ENCODE measurements around the gene MAPK4.

Gene MAPK4

DNA sequence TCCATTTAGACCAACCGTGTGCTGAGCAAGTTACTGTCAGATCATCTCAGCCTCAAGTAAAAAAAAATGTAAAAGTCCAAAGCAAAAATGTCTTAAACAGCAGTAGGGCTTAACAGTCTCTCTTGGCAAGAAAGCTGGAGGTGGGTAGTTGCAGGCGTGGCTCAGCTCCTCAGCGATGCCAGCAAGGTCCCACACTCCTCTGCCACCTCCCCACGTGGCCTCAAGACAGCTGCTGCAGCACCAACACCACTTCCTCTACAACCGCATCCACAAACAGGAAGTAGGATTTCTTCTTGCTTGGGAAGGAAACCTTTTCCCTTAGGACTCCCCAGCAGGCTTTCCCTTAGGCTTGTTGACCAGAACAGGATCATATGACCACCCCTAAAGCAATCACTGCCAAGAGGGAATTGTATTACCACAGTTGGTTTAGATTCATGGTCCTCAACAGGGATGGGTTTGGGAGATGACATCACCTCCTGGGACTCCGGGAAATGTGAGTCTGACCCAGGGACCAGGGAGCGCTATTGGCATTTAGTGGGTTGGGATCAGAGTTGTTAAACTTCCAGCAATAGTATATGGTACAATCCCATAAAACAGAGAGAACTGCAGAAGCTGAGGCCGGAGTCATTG is 97.1 kb downstream of the MAPK4 start:
- DNase-seq = no peak

DNA sequence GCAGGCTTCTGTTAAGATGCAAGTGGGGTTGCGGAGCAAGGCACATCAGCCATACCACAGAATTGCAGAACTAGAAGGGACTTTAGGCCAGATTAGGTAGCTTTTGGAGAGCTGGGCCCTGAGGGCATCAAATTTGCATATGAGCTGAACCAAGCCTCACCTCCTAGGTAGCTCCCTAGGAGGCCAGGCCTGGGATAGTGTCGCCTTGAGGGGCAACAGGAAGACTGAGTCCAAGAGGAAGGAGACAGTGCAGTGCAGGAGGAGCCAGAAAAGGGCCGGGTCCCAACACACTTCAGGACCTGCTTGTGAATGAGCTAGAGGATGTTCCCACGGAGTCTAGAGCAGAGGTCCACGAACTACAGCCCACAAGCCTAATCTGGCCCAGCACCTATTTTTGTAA is 98.7 kb downstream of the MAPK4 start:
- DNase-seq = no peak

DNA sequence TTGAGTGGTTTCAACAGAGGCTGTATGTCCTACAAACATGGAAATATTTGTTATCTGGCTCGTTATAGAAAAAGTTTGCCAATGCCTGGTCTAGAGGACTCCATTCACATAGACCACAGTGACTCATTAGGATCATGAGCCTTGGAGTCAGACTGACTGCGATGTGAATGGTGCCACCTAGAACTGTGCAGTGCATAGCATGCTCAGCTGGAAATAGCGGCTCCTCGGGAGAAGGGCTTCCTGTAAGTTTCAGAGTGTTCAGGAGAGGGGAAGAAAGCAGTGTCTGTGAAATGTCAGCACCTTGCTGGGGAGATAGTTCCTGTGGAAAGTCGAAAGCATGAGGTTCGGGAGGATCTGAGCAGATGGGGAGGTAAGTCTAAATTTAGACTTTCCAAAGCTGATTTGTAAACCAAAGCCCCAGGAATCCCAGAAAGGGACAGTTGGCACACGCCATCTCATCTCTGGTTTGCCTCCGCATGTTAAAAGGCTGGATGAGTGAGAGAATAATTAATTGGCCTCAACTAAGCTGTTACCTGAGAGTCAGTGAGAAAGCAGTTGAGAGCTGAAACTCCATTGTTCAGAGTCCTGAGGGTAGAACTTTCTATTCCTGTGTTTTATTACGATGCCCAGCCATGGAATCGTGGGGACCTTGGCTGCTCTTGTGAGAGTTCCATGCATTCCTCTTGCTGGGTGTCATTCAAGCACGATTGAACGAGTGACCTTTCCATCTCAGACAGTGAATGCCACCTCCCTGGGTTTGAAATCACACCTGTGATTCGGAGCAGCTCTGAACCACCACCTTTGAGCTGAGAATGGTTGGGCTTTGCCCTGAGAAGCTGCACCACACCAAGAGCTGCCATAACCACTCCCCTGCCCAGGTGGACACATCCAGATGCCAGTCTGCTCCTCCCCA is 99.5 kb downstream of the MAPK4 start:
- no peak for DNase-seq

DNA sequence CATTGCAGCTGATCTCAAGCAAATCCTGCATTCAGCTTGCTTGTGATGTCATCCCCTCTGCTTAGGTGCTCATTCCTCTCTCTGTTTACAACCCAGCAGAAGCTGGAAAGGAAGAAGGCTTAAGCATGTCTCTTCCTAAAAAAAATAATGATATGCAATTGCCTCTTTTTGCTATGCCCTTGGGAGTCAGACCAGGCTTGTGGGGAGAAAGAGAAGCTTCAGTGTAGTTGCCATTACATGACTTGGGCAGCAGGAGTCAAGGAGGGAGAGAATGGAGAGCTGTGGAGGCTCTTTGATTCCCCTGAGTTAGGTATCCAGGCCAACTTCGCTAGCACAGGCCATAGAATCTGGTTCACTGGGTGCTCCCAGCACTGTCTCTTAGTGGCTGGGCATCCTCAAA is 101.1 kb downstream of the MAPK4 start:
- no peak for DNase-seq

DNA sequence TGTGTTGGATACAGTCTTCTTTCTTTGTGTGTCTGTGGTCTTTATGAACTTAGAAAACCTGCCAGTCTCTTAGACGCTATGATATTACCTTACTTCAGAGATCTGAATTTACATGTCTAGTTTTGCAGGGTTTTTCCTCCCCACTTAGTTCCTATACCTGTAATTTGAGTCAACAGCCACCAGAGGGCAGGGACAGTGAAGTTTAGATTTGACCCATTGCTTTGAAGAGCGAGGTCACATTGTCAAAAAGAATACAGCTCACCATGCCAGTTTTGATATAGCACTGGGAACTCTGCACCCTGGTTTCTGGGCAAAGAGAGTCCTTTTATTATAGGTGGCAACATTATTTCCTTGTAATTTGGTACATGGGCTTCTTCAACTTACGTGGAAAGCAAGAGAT is 102.3 kb downstream of the MAPK4 start:
- no peak for DNase-seq

DNA sequence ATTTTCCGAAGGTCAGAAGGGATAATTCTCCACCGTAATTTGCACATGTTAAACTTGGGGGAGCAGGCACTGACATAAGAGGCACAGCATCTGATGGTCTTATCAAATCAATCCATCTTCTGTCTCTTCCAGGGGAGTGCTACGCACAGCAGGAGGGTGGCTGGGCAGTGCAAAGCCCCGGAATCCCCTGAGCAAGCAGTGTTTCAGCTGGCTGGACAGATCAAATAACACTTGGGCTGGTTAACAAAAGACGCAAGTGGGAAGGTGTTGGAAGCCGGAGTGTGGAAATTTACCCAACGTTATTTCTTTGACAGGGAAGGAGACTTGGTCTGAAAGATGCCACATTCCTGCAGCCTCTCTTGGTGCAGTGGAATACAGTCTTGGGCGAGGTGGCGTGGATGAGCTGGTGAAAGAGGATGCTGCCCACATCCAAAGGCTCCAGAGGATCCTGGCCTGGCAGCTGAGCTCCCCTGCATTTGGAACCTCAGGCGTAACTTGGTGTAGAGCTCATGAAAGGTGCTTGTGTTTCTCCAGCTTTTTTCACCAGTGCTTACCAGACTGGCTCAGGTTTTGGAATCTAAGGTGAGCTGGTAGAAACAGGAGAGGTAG is 103.0 kb downstream of the MAPK4 start:
- DNase-seq = no peak

DNA sequence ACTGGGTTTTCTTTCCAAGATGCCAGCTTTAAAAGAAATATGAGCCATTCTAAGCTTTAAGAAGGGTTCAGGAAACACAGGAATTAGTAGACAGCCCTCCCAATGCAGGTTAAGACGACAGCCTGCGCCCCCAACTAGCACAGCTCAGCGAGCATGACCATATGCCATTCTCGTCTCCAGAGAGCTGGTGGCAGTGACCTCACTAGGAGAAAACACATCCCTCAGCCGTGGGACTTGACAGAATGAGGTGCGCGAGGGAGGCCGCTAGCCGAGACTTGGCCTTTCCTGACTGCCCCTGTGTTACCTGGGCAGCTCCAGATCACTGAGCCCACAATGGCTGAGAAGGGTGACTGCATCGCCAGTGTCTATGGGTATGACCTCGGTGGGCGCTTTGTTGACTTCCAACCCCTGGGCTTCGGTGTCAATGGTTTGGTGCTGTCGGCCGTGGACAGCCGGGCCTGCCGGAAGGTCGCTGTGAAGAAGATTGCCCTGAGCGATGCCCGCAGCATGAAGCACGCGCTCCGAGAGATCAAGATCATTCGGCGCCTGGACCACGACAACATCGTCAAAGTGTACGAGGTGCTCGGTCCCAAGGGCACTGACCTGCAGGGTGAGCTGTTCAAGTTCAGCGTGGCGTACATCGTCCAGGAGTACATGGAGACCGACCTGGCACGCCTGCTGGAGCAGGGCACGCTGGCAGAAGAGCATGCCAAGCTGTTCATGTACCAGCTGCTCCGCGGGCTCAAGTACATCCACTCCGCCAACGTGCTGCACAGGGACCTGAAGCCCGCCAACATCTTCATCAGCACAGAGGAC is 103.9 kb downstream of the MAPK4 start:
- no peak for DNase-seq

DNA sequence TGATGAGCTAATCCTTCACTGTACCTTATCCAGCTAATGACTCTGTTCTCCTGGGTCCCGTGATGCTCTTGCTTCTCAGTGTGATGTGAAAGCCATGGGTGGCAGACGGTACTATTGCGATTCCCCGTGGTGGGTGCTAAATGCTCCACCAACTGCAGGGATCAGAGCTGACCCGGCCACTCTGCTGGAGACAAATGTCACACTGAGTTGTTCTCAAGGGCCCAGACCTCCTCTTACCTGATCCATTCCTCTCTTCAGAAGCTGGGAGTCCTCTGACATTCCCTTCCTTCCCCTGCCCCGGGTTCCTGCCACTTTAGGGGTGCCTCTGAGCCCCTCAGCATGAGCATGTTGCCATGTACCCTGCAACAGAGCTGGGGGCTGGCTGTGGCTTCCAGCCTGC is 105.1 kb downstream of the MAPK4 start:
- DNase-seq = no peak

DNA sequence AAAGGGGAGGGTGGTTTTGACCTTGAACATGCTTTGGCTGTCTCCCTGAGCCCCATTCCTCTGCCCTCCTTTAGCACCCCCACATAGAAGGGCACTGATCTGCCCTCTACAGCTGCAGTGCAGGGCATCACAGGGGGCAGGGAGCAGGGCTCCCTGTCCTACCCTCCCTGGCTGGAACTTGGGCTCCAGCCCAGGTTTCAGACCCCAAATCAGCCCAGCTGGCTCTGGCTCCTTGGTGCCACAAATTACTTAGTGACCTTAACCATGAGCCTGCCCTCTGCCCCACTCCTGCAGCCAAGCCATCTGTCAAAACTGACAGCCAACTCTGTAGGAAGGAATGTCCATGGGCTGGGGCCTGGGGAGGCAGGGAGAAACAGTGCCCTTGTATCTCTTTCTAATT is 105.6 kb downstream of the MAPK4 start:
- DNase-seq = no peak

DNA sequence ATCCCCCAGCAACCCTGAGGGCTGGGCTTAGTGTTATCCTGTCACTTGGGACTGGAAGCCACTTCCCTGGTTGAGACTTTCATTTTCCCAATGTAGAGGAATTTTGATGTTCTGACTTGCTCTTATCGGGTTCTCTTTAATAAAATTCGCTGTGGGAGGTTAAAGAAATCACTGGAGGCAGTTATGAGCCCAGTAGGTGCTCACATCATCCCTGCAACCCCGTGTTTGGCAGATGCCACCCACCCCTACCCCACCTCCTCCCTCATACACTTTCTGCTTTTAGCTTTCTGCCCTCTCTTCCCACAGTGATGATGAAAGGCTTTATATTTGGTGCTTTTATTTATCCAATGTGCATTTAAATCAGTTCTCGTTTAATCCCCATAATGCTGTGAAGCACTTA is 106.6 kb downstream of the MAPK4 start:
- DNase-seq = no peak

DNA sequence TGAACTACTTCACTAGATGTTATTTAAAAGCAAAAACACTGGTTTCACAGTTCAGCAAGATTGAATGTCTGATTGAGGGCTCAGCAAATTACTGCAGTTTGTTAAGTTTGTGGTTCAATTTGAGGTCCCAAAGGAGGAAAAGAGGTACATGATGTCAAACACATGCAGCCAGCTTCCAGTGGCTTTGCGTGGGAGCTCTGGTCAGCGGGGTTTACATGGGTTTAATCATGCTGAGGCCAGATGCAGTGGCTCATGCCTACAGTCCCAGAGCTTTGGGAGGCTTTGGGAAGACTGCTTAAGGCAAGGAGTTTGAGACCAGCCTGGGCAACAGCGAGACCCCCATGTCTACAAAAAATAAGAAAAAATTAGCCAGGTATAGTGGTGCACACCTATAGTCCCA is 111.5 kb downstream of the MAPK4 start:
- DNase-seq = no peak

DNA sequence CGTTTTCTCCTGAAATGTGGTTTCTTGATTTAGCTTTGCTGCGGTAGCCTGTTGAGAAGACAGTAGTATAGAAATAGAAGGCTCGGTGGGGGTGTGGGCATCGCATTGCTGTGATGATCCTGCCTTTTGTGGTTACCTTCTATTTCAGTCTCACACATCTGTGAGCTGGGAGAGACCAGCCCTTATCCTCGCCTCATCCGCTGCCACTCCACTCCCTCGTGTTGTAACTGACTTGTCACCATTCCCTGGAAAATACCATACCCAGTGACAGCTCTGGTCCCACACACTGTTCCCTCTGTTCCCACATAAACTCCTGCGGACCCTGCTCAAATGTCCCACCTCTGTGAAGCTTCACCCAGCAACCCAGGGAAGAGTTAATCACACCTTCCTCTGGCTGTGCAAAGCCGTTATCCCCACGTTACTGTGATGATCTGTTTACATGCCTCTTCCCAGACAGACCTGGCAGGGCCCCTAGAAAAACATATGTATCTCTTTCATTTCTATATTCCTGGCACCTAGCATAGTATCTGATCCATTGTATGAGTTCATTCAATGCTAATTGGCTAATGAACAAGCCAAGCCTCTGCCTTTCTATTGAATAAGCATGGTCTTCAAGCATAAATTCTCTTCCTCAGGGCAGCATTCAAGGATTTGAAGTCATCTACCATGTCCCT is 114.6 kb downstream of the MAPK4 start:
- DNase-seq = peak; percentile 17

DNA sequence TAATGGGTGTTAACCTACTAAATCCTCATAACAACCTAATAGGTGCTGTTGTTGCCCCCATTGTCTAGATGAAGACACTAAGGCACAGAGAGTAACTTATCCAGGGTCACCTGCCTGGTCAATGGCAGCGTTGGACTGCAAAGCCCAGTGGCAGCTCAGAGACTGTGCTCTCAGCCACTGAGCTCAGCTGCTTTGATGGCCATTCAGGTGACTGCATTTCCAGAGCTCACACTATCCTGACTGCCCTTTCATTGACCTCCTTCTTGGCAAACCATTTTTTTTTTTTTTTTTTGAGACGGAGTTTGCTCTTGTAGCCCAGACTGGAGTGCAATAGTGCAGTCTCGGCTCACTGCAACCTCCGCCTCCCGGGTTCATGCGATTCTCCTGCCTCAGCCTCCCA is 115.2 kb downstream of the MAPK4 start:
- no peak for DNase-seq

DNA sequence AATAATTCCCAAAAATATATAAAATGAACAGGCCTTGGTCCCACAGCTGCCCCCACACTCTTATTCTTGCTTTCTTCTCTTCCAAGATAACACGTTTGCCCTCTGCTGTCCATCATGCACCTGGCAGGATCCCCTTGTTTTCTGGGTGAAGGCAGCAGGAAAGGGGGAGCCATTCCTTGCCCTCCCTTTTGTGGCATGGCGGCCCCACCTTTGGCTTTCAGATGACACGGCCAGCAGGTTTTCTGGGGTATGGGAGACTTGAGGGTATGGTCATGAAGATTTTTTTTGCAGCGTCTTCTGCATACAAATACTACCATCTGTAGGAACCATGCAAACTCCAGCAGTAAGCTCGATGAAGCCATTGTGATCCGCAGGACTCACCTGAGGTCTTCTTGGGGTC is 118.8 kb downstream of the MAPK4 start:
- DNase-seq = no peak

DNA sequence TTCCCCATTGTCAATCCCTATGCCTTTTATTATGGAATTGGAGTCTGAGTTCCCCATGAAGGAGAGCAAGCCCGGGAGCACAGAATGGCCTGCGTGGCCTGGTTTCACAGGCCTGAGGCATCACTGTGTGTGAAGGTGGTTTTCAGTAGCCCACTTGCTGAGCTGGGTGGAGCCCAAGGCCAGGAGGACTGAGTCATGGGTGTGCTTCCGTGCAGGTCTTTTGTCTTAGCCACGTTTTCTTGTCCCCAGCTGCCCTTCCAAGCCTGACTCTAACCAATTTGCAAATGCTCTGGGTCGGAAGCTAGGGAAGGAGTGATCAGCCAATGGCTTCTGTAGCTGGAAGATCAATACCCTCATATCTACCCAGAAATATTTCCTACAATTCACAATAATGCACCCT is 119.2 kb downstream of the MAPK4 start:
- no peak for DNase-seq

DNA sequence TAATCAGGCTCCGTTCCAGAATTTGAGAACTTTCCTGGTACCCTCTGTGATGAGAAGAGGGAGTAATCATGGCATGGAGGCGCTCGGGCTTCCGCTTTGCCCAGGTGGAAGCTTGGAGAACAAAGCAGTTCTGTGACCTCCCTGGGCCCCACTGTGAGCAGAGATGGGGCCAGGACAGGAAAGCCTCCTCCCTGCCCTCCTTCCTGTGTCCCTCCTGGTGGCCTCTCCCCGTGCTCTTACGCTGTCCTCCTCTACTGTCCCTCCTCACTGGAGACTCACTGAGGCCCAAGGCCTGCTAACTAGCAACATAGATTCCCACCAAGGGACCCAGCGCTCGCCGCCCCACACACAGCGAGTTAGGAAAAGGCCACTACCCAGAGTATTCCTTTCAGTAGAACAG is 119.8 kb downstream of the MAPK4 start:
- DNase-seq = no peak

DNA sequence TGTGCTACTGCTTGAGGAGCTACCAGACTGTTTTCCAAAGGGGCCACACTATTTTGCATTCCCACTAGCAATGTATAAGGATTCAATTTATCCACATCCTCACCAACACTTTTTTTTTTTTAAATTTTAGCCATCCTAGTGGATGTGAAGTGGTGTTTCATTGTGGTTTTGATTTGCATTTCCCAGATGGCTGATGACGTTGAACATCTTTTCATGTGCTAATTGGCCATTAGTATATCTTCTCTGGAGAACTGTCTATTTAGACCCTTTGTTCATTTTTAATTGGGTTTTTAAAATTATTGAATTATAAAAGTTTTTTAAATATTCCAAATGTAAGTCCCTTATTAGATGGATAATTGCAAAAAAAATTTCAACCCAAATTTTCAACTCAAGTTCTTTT is 121.1 kb downstream of the MAPK4 start:
- DNase-seq = no peak

DNA sequence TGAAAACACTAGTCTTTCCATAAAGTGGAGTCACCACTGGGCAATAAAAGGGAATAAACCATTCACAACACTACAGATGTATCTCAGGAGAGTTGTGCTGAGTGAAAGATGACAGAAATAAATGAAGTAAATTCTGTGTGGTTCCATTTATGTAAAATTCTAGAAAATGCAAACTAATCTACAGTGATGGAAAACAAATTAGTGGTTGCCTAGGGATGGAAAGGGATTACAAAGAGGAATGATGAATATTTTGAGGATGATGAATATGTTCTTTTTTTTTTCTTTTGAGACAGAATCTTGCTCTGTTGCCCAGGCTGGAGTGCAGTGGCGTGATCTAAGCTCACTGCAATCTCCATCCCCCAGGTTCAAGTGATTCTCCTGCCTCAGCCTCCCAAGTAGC is 123.0 kb downstream of the MAPK4 start:
- DNase-seq = no peak

DNA sequence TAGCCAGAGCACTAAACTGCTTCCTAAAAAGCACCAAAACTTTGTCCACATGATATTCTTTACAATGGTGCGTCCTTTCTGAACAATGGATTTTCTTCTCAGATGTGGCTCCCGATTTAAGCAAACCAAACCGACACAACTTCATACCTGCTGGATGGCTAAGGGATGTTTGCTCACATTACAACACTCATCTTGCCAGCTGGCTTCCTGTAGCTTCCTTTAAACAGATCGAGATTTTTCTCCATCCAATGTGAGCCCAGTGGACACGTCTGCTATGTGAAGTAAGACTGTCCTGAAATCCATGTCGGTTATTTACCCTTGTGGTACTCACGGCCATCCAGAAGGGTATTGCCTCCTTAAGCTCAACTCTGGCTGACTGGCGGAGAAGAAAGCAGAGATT is 126.5 kb downstream of the MAPK4 start:
- DNase-seq = no peak

DNA sequence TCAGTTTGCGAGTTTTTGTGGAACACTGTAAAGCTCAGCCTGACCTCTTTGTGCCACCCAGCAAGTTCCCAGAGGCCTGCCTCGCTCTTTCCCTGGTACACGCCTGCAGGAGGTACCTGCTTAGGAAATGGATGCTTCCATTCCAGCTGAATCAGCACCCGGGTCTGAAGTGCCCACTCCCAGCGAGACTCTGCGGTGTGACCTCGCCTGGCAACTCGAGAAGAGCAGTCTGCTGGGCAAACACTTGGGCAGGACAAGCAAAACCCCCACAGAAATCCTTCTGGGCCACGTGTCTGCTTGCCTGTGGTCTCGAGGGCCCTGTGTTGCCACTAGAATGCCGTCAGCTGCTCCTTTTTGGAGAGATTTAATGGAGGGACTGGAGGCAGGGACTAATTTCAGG is 127.6 kb downstream of the MAPK4 start:
- no peak for DNase-seq

DNA sequence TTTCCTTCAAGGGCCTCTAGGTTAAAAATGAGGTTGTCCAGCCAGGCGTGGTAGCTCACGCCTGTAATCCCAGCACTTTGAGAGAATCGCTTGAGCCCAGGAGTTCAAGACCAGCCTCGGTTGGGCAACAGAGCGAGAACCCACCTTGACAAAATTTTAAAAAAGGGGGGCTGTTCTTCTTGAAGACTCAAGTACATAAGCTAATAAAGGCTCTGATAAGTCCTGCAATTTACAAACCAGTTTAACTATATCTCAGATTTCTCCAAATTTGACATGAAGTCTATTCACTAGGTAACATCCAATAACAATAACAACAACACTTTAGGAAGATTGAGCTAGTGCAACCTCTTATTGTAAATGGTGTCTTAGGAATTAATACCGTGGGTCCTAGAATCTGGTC is 129.7 kb downstream of the MAPK4 start:
- no peak for DNase-seq

DNA sequence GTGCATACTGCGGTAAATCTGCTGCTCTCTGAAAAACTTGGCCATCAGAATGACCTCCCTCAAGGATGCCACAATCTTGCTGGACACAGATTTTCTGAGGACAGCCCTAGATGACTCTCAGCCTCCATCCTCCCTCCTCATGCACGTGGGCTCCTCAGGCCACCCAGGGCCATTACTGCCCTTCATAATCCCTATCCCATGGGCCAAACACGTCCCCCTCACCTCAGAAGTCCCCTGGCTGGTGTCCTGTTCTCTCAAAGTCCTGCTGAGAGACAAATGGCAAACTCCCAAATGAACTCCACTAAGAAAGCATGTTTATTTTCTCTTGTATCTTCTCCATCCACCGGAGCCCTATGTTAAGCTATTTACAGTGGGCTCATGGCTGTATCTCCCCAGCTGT is 134.3 kb downstream of the MAPK4 start:
- no peak for DNase-seq

All from NCI-H446 treated with DMSO at 0.1 percent for 48 hours (cell line).